ENCODE results near the gene SREK1IP1. TPM values are rescaled to one million over a fixed set of nuclear protein-coding genes. Genes with fewer than 3 reads are reported as not detected.

The SREK1IP1 gene
- total and polyA plus RNA-seq, 9 of the 15 experiments (the other 6 are each of a cell fraction or from before 2014, with no cell fraction given), result 6.9 to 45.2 (median 21.7) TPM

- TF ChIP-seq, protein P1, sequence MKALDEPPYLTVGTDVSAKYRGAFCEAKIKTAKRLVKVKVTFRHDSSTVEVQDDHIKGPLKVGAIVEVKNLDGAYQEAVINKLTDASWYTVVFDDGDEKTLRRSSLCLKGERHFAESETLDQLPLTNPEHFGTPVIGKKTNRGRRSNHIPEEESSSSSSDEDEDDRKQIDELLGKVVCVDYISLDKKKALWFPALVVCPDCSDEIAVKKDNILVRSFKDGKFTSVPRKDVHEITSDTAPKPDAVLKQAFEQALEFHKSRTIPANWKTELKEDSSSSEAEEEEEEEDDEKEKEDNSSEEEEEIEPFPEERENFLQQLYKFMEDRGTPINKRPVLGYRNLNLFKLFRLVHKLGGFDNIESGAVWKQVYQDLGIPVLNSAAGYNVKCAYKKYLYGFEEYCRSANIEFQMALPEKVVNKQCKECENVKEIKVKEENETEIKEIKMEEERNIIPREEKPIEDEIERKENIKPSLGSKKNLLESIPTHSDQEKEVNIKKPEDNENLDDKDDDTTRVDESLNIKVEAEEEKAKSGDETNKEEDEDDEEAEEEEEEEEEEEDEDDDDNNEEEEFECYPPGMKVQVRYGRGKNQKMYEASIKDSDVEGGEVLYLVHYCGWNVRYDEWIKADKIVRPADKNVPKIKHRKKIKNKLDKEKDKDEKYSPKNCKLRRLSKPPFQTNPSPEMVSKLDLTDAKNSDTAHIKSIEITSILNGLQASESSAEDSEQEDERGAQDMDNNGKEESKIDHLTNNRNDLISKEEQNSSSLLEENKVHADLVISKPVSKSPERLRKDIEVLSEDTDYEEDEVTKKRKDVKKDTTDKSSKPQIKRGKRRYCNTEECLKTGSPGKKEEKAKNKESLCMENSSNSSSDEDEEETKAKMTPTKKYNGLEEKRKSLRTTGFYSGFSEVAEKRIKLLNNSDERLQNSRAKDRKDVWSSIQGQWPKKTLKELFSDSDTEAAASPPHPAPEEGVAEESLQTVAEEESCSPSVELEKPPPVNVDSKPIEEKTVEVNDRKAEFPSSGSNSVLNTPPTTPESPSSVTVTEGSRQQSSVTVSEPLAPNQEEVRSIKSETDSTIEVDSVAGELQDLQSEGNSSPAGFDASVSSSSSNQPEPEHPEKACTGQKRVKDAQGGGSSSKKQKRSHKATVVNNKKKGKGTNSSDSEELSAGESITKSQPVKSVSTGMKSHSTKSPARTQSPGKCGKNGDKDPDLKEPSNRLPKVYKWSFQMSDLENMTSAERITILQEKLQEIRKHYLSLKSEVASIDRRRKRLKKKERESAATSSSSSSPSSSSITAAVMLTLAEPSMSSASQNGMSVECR (CRISPR knock-in tag; IDR thresholded peaks at IDR 0.05), result peak; percentile 6; the same call in 1 of the 2 replicates
- TF ChIP-seq, protein P2, sequence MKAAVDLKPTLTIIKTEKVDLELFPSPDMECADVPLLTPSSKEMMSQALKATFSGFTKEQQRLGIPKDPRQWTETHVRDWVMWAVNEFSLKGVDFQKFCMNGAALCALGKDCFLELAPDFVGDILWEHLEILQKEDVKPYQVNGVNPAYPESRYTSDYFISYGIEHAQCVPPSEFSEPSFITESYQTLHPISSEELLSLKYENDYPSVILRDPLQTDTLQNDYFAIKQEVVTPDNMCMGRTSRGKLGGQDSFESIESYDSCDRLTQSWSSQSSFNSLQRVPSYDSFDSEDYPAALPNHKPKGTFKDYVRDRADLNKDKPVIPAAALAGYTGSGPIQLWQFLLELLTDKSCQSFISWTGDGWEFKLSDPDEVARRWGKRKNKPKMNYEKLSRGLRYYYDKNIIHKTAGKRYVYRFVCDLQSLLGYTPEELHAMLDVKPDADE (conservative IDR thresholded peaks at IDR 0.05; ENCODE audit: control insufficient read depth, low read depth, low read length), result 0 out of 2 replicates have a peak, but pooled peaks have one; percentile 3
- TF ChIP-seq RBM25 (IDR thresholded peaks at IDR 0.05; ENCODE audit: low read depth, low read length, severe bottlenecking) (no peak), STAG1 (CRISPR knock-in tag; IDR thresholded peaks at IDR 0.05; ENCODE audit: borderline replicate concordance) (no peak), NCOA1 (IDR thresholded peaks at IDR 0.05; ENCODE audit: low read depth) (no peak), SETDB1 (IDR thresholded peaks at IDR 0.05; ENCODE audit: low read length) (no peak), FOSL1 (tag; conservative IDR thresholded peaks at IDR 0.05) (no peak), SAP30 (IDR thresholded peaks at IDR 0.05; ENCODE audit: borderline replicate concordance, insufficient read depth, low read depth, low read length, poor library complexity, severe bottlenecking) (peak; percentile 21), NR2C1 (IDR thresholded peaks at IDR 0.05) (no peak), NR2C1 (tag; IDR thresholded peaks at IDR 0.05) (no peak), ATF4 (CRISPR knock-in tag; IDR thresholded peaks at IDR 0.05) (no peak)
These were observed 533 bp downstream of the SREK1IP1 start (continued) for GRCh38 chr5:64767959-64768357.
